Spleen (tissue), 11 donors: ENCODE data around the gene ST7. TPM values are rescaled to one million over a fixed set of nuclear protein-coding genes. Genes with fewer than 3 reads are reported as not detected.

Source experiments
- DNase-seq: peaks from one replicate; pipeline ENCODE4 v3.0.0-alpha.2; 2020
- H3K27ac ChIP-seq, 8 donors: fragments of 200-600 bp; sonication (generic) in 7 of 8; 1 replicate in 4 of 8; 2 replicates in 4 of 8; pipeline versions ENCODE4 v1.5.0 to v1.8.0; 2016 to 2021; ENCODE audit warnings: inconsistent platforms in 4 of 8, mild to moderate bottlenecking in 4 of 8, moderate library complexity in 1 of 8
- H3K27me3 ChIP-seq, 7 donors: fragments of 200-600 bp; sonication (generic) in 6 of 7; replicated peaks in 1 of 7; 1 replicate in 4 of 7; 2 replicates in 3 of 7; pipeline versions ENCODE4 v1.5.0 to v1.8.0; 2016 to 2021; ENCODE audit warnings: inconsistent platforms in 3 of 7, mild to moderate bottlenecking in 1 of 7
- H3K36me3 ChIP-seq, 6 donors: fragments of 200-600 bp; sonication (generic) in 5 of 6; 1 replicate in 4 of 6; 2 replicates in 2 of 6; pipeline versions ENCODE4 v1.5.0 to v1.8.0; 2016 to 2021; ENCODE audit warnings: inconsistent platforms in 2 of 6
- H3K4me1 ChIP-seq, 6 donors: fragments of 200-600 bp; sonication (generic) in 5 of 6; 1 replicate in 3 of 6; 2 replicates in 3 of 6; pipeline versions ENCODE4 v1.5.0 to v1.8.0; 2016 to 2021; ENCODE audit warnings: inconsistent platforms in 3 of 6
- H3K4me3 ChIP-seq, 8 donors: fragments of 200-600 bp; sonication (generic) in 7 of 8; 1 replicate in 4 of 8; 2 replicates in 4 of 8; pipeline versions ENCODE4 v1.5.0 to v1.8.0; 2016 to 2021; ENCODE audit warnings: inconsistent platforms in 4 of 8, mild to moderate bottlenecking in 4 of 8, moderate library complexity in 2 of 8
- H3K9me3 ChIP-seq, 8 donors: fragments of 200-600 bp; sonication (generic) in 7 of 8; 1 replicate in 4 of 8; 2 replicates in 4 of 8; pipeline versions ENCODE4 v1.5.0 to v1.8.0; 2016 to 2021; ENCODE audit warnings: inconsistent platforms in 4 of 8
- CTCF ChIP-seq, 11 experiments: fragments of 200-600 bp in 7 of 11; fragments of 450-650 bp in 4 of 11; sonication (generic) in 4 of 11; IDR thresholded peaks in 8 of 11; conservative IDR thresholded peaks in 3 of 11; 1 replicate in 7 of 11; 2 replicates in 4 of 11; pipeline versions ENCODE4 v1.4.0 to v1.8.0; 2016 to 2021; ENCODE audit warnings: antibody characterized with exemption in 11 of 11, inconsistent platforms in 4 of 11, mild to moderate bottlenecking in 1 of 11
- POLR2A ChIP-seq, 3 donors: fragments of 450-650 bp; IDR thresholded peaks; one replicate each; pipeline ENCODE4 v1.5.1; 2017; ENCODE audit warnings: antibody characterized with exemption in 3 of 3, mild to moderate bottlenecking in 1 of 3
- POLR2AphosphoS5 ChIP-seq, 3 donors: sonication (generic); formaldehyde crosslinking; IDR thresholded peaks; one replicate each; pipeline ENCODE4 v1.5.1; 2017; ENCODE audit warnings: antibody characterized with exemption in 3 of 3
- WGBS, 5 donors: extraction: QIAGEN DNeasy Blood & Tissue Kit in 3 of 5; methylation state at CpG; one replicate each; pipeline versions ENCODE4 v1.1.5 to v1.1.7; 2013 to 2018; 5-methylcytosine and 5-hydroxymethylcytosine counted together
- intact Hi-C: fragments of 100-400 bp; cut with DNase I; formaldehyde crosslinking; loops from one replicate; pipeline ENCODE4 v1.15.0; 2023; ENCODE audit warnings: low total_unique reads
- polyA plus RNA-seq, 3 donors: library from polyadenylated mRNA; stranded (reverse); fragments of 200-250 nt; gene quantifications; one replicate each; pipeline ENCODE4 v1.2.1, GENCODE V29; 2013
- total RNA-seq, 7 donors: library from RNA; depleted of rRNA in 3 of 7; stranded (reverse); fragments of >200 nt in 3 of 7; fragmentation: NEBNext Ultra II Directional in 4 of 7; extraction: Animal tissue kit (Norgen Biotek cat#: 25700) in 4 of 7; gene quantifications; one replicate each; pipeline versions ENCODE4 v1.1.0 to v1.2.1, GENCODE V29; 2016 to 2021
- donor health status: healthy with polysubstance abuse.
- donor health status: DM: no; HTN: no; CAD: no; lungs with moderate emphysema.
- donor health status: DM: no; HTN: no; CAD: no.
- donor health status: Bipolar disorder and iron deficiency.
- donor health status: healthy.
- donor health status: DM: no; HTN: no; CAD: no.
- donor health status: DM: yes; HTN: yes; CAD: no.

The ST7 gene
- total and polyA plus RNA-seq, 10 donors = 4.7 to 36.4 (median 15.8) TPM

DNA sequence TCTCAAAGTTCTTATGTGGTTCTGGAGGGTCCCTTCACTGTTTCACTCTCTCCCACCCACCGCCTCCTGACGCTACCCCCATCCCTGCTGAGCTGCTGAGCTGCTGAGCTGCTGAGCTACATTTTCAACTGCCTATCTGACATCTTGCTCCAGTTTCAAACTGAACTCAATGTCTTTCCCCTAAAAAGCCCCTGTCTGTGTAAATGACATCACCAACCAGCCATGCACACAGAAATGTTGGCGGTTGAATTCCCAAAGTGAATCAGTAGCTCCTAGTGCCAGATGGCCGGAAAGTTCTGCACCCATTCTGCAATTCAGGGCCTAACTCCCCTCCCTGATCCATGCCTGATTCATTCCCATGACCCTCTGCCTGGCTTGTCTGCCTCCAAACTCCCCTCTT lies 298.4 kb downstream of the ST7 start:
- intact Hi-C loops = no loop called here
- no peak overlapping the region for H3K27ac ChIP-seq
- H3K36me3 ChIP-seq = no peaks in the 10 kb centered on the region
- H3K27me3 ChIP-seq = no peaks in the 10 kb centered on the region
- TF ChIP-seq POLR2A (IDR thresholded peaks at IDR 0.05) (no peak), POLR2AphosphoS5 (IDR thresholded peaks at IDR 0.05) (no peak), CTCF (IDR thresholded peaks at IDR 0.05 in 8 of 11, conservative IDR thresholded peaks at IDR 0.05 in 3 of 11) (no peak)
- no peaks in the 10 kb centered on the region for H3K4me1 ChIP-seq
- no peaks in the 10 kb centered on the region for H3K9me3 ChIP-seq
- 81 to 84% (median 84%) methylated on average over 4 of the region's 4 CpGs for WGBS, 5 donors
- DNase-seq = no peak
- no peak overlapping the region for H3K4me3 ChIP-seq

DNA sequence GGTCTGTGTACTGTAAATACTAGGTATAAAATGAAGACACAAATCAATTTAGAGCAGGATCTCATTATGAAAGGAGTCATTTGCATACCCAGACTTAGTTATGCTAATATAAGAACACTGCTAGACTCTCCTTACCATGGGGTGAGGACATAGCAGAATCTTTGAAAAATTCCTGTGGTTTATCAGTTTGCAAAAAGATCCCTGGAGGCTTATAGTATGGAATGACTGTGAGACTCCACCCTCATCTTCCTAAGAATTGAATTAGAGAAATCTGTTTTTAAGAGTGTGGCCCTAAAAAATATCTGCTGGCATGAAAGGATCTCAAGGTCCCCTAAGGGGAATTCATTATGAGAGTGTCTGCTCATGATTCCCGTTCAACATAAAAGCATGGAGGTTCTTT lies 306.3 kb downstream of the ST7 start:
- 4 to 81% (median 76%) methylated on average over 1 of the region's 1 CpG for WGBS, 5 donors
- H3K4me3 ChIP-seq = no peak overlapping the region
- TF ChIP-seq POLR2A (IDR thresholded peaks at IDR 0.05) (no peak), CTCF (IDR thresholded peaks at IDR 0.05 in 8 of 11, conservative IDR thresholded peaks at IDR 0.05 in 3 of 11) (no peak), POLR2AphosphoS5 (IDR thresholded peaks at IDR 0.05) (no peak)
- no peak overlapping the region for H3K27ac ChIP-seq
- H3K27me3 ChIP-seq = no peaks in the 10 kb centered on the region
- intact Hi-C loops = no loop called here
- no peaks in the 10 kb centered on the region for H3K9me3 ChIP-seq
- no peak for DNase-seq
- H3K36me3 ChIP-seq = no peaks in the 10 kb centered on the region
- no peaks in the 10 kb centered on the region for H3K4me1 ChIP-seq

- Histone ChIP-seq H3K4me1 (no peaks in the 10 kb centered on the region), H3K4me3 (no peak overlapping the region), H3K27ac (no peak overlapping the region), H3K36me3 (no peaks in the 10 kb centered on the region), H3K27me3 (no peaks in the 10 kb centered on the region), H3K9me3 (peaks cover 0 to 11% (median 0%) of the 10 kb centered on the region in 8 donors)
- TF ChIP-seq POLR2AphosphoS5 (IDR thresholded peaks at IDR 0.05) (no peak), CTCF (IDR thresholded peaks at IDR 0.05 in 8 of 11, conservative IDR thresholded peaks at IDR 0.05 in 3 of 11) (no peak), POLR2A (IDR thresholded peaks at IDR 0.05) (no peak)
- intact Hi-C loops = no loop called here
- DNase-seq = no peak
- WGBS, 5 donors = 83 to 90% (median 87%) methylated on average over 2 of the region's 2 CpGs
Measured at GRCh38 chr7:117262546-117262945, 309.2 kb downstream of the ST7 start.

- DNase-seq = no peak
- no peak for TF ChIP-seq CTCF (IDR thresholded peaks at IDR 0.05 in 8 of 11, conservative IDR thresholded peaks at IDR 0.05 in 3 of 11)
- TF ChIP-seq POLR2A (IDR thresholded peaks at IDR 0.05) = no peak
- TF ChIP-seq POLR2AphosphoS5 (IDR thresholded peaks at IDR 0.05) = no peak
- H3K27me3 ChIP-seq = no peaks in the 10 kb centered on the region
- no peak overlapping the region for H3K27ac ChIP-seq
- 0 to 100% (median 85%) methylated on average over 1 of the region's 1 CpG for WGBS, 5 donors
- H3K9me3 ChIP-seq = peaks cover 0 to 11% (median 0%) of the 10 kb centered on the region in 8 donors
- no peaks in the 10 kb centered on the region for H3K4me1 ChIP-seq
- intact Hi-C loops = no loop called here
- H3K4me3 ChIP-seq = no peak overlapping the region
- H3K36me3 ChIP-seq = no peaks in the 10 kb centered on the region
Measured at GRCh38 chr7:117264716-117265115, 311.4 kb downstream of the ST7 start.
